ENCODE results near the gene LAIR2. TPM values are rescaled to one million over a fixed set of nuclear protein-coding genes. Genes with fewer than 3 reads are reported as not detected.

LAIR2 gene
- total RNA-seq, 2 donors from 2014 or later: not detected

- no peak for DNase-seq (ENCODE audit: low spot score)
Observed at GRCh38 chr19:54535601-54536000, 33.0 kb downstream of the LAIR2 start.

GRCh38 chr19:54536956-54537355, 34.3 kb downstream of the LAIR2 start:
- DNase-seq (ENCODE audit: low spot score): no peak
- TF ChIP-seq POLR2A (IDR thresholded peaks at IDR 0.05) (no peak), CTCF (IDR thresholded peaks at IDR 0.05) (no peak), POLR2AphosphoS5 (IDR thresholded peaks at IDR 0.05) (no peak)
- no peaks in the 10 kb centered on the region for H3K27me3 ChIP-seq (replicated peaks; ENCODE audit: insufficient read depth)

More at GRCh38 chr19:54535601-54536000, 33.0 kb downstream of the LAIR2 start:
- Histone ChIP-seq H3K4me1 (replicated peaks) (no peaks in the 10 kb centered on the region), H3K36me3 (no peaks in the 10 kb centered on the region), H3K9me3 (no peaks in the 10 kb centered on the region), H3K4me3 (no peak overlapping the region), H3K27ac (no peak overlapping the region), H3K27me3 (replicated peaks; ENCODE audit: insufficient read depth) (no peaks in the 10 kb centered on the region)
- TF ChIP-seq CTCF (IDR thresholded peaks at IDR 0.05) (no peak), POLR2AphosphoS5 (IDR thresholded peaks at IDR 0.05) (no peak), POLR2A (IDR thresholded peaks at IDR 0.05) (no peak)
- 85% methylated on average over 9 of the region's 9 CpGs for WGBS
- intact Hi-C loops (cut with DNase I): no loop called here

GRCh38 chr19:54541712-54542111, 39.1 kb downstream of the LAIR2 start:
- no peaks in the 10 kb centered on the region for H3K36me3 ChIP-seq
- H3K27ac ChIP-seq: no peak overlapping the region
- no peaks in the 10 kb centered on the region for H3K9me3 ChIP-seq
- no peaks in the 10 kb centered on the region for H3K4me1 ChIP-seq (replicated peaks)
- intact Hi-C loops (cut with DNase I): no loop called here
- no peak for DNase-seq (ENCODE audit: low spot score)
- H3K4me3 ChIP-seq: no peak overlapping the region
- no peaks in the 10 kb centered on the region for H3K27me3 ChIP-seq (replicated peaks; ENCODE audit: insufficient read depth)
- TF ChIP-seq POLR2AphosphoS5 (IDR thresholded peaks at IDR 0.05): no peak
- no peak for TF ChIP-seq CTCF (IDR thresholded peaks at IDR 0.05)
- no peak for TF ChIP-seq POLR2A (IDR thresholded peaks at IDR 0.05)
- WGBS: 56% methylated on average over 2 of the region's 2 CpGs

More at GRCh38 chr19:54536956-54537355, 34.3 kb downstream of the LAIR2 start:
- 88% methylated on average over 9 of the region's 9 CpGs for whole genome bisulfite sequencing
- Histone ChIP-seq H3K36me3 (no peaks in the 10 kb centered on the region), H3K4me3 (no peak overlapping the region), H3K4me1 (replicated peaks) (no peaks in the 10 kb centered on the region), H3K27ac (no peak overlapping the region), H3K9me3 (no peaks in the 10 kb centered on the region)
- intact Hi-C loops (cut with DNase I): no loop called here

GRCh38 chr19:54548806-54549205, 46.2 kb downstream of the LAIR2 start:
- intact Hi-C loops (cut with DNase I): no loop called here
- H3K36me3 ChIP-seq: no peaks in the 10 kb centered on the region
- no peaks in the 10 kb centered on the region for H3K4me1 ChIP-seq (replicated peaks)
- 84% methylated on average over 16 of the region's 16 CpGs for WGBS
- no peak overlapping the region for H3K27ac ChIP-seq
- no peak for DNase-seq (ENCODE audit: low spot score)
- no peak overlapping the region for H3K4me3 ChIP-seq
- no peaks in the 10 kb centered on the region for H3K27me3 ChIP-seq (replicated peaks; ENCODE audit: insufficient read depth)
- TF ChIP-seq POLR2A (IDR thresholded peaks at IDR 0.05) (no peak), CTCF (IDR thresholded peaks at IDR 0.05) (no peak), POLR2AphosphoS5 (IDR thresholded peaks at IDR 0.05) (no peak)
- H3K9me3 ChIP-seq: no peaks in the 10 kb centered on the region

GRCh38 chr19:54549224-54549623, 46.6 kb downstream of the LAIR2 start:
- no peaks in the 10 kb centered on the region for H3K27me3 ChIP-seq (replicated peaks; ENCODE audit: insufficient read depth)
- no peaks in the 10 kb centered on the region for H3K4me1 ChIP-seq (replicated peaks)
- intact Hi-C loops (cut with DNase I): no loop called here
- no peak for DNase-seq (ENCODE audit: low spot score)
- H3K27ac ChIP-seq: no peak overlapping the region
- H3K9me3 ChIP-seq: no peaks in the 10 kb centered on the region
- H3K36me3 ChIP-seq: no peaks in the 10 kb centered on the region
- no peak overlapping the region for H3K4me3 ChIP-seq
- 85% methylated on average over 14 of the region's 14 CpGs for whole genome bisulfite sequencing
- TF ChIP-seq POLR2A (IDR thresholded peaks at IDR 0.05) (no peak), POLR2AphosphoS5 (IDR thresholded peaks at IDR 0.05) (no peak), CTCF (IDR thresholded peaks at IDR 0.05) (no peak)
